Esophagus muscularis mucosa (tissue), 4 donors: ENCODE results near the gene AJM1. TPM values are rescaled to one million over a fixed set of nuclear protein-coding genes. Genes with fewer than 3 reads are reported as not detected.

Experiments
- DNase-seq: peaks from one replicate; pipeline ENCODE4 v3.0.0-alpha.2; 2017; ENCODE audit errors: extremely low spot score
- H3K27ac ChIP-seq, 4 donors: fragments of 200-600 bp; sonication (generic); replicated peaks in 1 of 4; 1 replicate in 3 of 4; 2 replicates in 1 of 4; pipeline ENCODE4 v1.5.1; 2016 to 2019; ENCODE audit warnings: mild to moderate bottlenecking in 1 of 4
- H3K27me3 ChIP-seq, 4 donors: fragments of 200-600 bp; sonication (generic); one replicate each; pipeline versions ENCODE4 v1.5.1 to v1.6.0; 2016 to 2019
- H3K36me3 ChIP-seq, 4 donors: fragments of 200-600 bp; sonication (generic); one replicate each; pipeline ENCODE4 v1.5.1; 2016 to 2019
- H3K4me1 ChIP-seq, 4 donors: fragments of 200-600 bp; sonication (generic); one replicate each; pipeline ENCODE4 v1.5.1; 2016 to 2019
- H3K4me3 ChIP-seq, 4 donors: fragments of 200-600 bp; sonication (generic); 1 replicate in 2 of 4; 2 replicates in 2 of 4; pipeline ENCODE4 v1.5.1; 2016 to 2019; ENCODE audit warnings: mild to moderate bottlenecking in 4 of 4, moderate library complexity in 1 of 4
- H3K9me3 ChIP-seq, 4 donors: fragments of 200-600 bp; sonication (generic); 1 replicate in 3 of 4; 2 replicates in 1 of 4; pipeline ENCODE4 v1.5.1; 2016 to 2019
- CTCF ChIP-seq, 3 experiments: fragments of 200-600 bp in 2 of 3; fragments of 450-650 bp in 1 of 3; sonication (generic) in 2 of 3; IDR thresholded peaks; one replicate each; pipeline ENCODE4 v1.5.1; 2017 to 2019; ENCODE audit warnings: antibody characterized with exemption in 3 of 3, mild to moderate bottlenecking in 2 of 3, moderate library complexity in 1 of 3
- EP300 ChIP-seq: sonication (generic); formaldehyde crosslinking; IDR thresholded peaks from one replicate; pipeline ENCODE4 v1.6.1; 2017; ENCODE audit warnings: antibody characterized with exemption
- POLR2A ChIP-seq: fragments of 450-650 bp; IDR thresholded peaks from one replicate; pipeline ENCODE4 v1.6.1; 2017; ENCODE audit warnings: antibody characterized with exemption, moderate library complexity, mild to moderate bottlenecking, low read depth
- POLR2AphosphoS5 ChIP-seq, 2 donors: sonication (generic); formaldehyde crosslinking; IDR thresholded peaks; one replicate each; pipeline ENCODE4 v1.6.1; 2017; ENCODE audit warnings: antibody characterized with exemption in 2 of 2
- WGBS: methylation state at CpG from one replicate; pipeline ENCODE4 v1.1.5; 2018; 5-methylcytosine and 5-hydroxymethylcytosine counted together
- intact Hi-C: fragments of 100-400 bp; cut with DNase I; formaldehyde crosslinking; loops from one replicate; pipeline ENCODE4 v1.15.1; 2023
- total RNA-seq, 4 donors: library from RNA; depleted of rRNA; stranded (reverse); fragments of >200 nt; gene quantifications; one replicate each; pipeline versions ENCODE4 v1.1.0 to v1.2.1, GENCODE V29; 2016

Gene AJM1
- total RNA-seq, 4 donors from 2014 or later = 3.3 to 14.0 (median 11.4) TPM

DNA sequence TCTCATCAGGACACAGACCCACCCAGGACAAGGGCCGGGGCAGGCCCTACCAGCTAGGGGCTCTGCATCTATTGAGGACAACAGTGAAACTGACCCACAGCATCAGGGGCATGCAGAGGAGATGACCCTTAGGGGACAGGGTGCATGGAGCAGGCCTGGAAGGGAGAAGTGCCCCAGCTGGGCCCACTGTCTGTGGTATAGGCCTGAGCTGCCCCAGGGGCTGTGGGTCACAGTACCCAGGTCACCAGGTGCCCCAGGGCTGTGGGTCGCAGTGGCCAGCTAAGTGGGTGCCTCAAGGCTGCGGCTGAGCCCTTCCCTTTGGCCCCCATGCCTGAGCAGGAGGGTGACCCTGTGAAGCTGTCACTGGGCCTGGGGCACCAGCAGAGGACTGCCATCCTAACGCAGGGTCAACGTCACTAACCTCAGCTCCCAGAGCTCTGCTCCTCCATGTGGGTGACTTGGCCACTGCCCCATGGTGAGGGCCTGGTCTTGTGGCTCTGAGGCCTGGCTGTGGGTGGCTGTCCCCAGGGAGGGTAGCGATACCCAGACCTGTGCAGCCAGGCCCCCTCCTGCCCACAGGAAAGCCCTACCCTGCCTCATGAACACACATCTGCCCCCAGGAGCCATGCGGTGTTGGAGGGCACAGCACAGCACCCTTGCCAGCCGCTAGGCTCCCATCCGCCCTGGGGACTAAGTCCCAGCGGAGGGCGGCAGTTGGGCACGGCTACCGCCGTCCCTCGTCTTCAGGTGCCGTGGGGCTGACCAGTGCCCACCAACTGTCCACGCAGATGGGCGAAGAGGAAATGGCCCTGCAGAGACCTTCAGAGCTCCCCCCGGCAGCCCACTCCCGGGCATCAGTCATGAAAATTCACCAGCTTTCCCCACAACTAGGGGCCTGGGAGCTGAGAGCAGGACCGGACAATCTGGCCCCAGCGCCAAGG is 18.9 kb downstream of the AJM1 start:
- peaks cover 26 to 42% (median 37%) of the 10 kb centered on the region in 4 donors for H3K36me3 ChIP-seq
- intact Hi-C loops = no loop called here
- TF ChIP-seq EP300 = no peak
- TF ChIP-seq CTCF (IDR thresholded peaks at IDR 0.05) = no peak
- no peak for TF ChIP-seq POLR2A
- TF ChIP-seq POLR2AphosphoS5 (IDR thresholded peaks at IDR 0.05) = no peak
- H3K27ac ChIP-seq = no peak overlapping the region
- H3K9me3 ChIP-seq = no peaks in the 10 kb centered on the region
- DNase-seq = no peak
- H3K27me3 ChIP-seq = no peaks in the 10 kb centered on the region
- H3K4me3 ChIP-seq = no peak overlapping the region
- WGBS = 84% methylated on average over 10 of the region's 22 CpGs
- peaks cover 29 to 49% (median 36%) of the 10 kb centered on the region in 4 donors for H3K4me1 ChIP-seq

GRCh38 chr9:136861874-136862457 is 19.7 kb downstream of the AJM1 start:
- H3K4me3 ChIP-seq = no peak overlapping the region
- H3K27ac ChIP-seq = no peak overlapping the region
- 87% methylated on average over 26 of the region's 26 CpGs for WGBS
- no peaks in the 10 kb centered on the region for H3K9me3 ChIP-seq
- no peak for DNase-seq
- intact Hi-C loops = no loop called here
- TF ChIP-seq EP300 = no peak
- TF ChIP-seq POLR2A = no peak
- TF ChIP-seq CTCF (IDR thresholded peaks at IDR 0.05) = no peak
- TF ChIP-seq POLR2AphosphoS5 (IDR thresholded peaks at IDR 0.05) = no peak
- peaks cover 31 to 53% (median 40%) of the 10 kb centered on the region in 4 donors for H3K4me1 ChIP-seq
- H3K27me3 ChIP-seq = no peaks in the 10 kb centered on the region
- H3K36me3 ChIP-seq = peaks cover 26 to 42% (median 36%) of the 10 kb centered on the region in 4 donors

GRCh38 chr9:136862849-136863622 is 20.8 kb downstream of the AJM1 start:
- H3K4me1 ChIP-seq = peaks cover 34 to 55% (median 43%) of the 10 kb centered on the region in 4 donors
- intact Hi-C loops = no loop called here
- DNase-seq = no peak

More at GRCh38 chr9:136862849-136863622, 20.8 kb downstream of the AJM1 start:
- Histone ChIP-seq H3K9me3 (no peaks in the 10 kb centered on the region), H3K4me3 (no peak overlapping the region), H3K27ac (no peak overlapping the region), H3K27me3 (no peaks in the 10 kb centered on the region), H3K36me3 (peaks cover 26 to 42% (median 36%) of the 10 kb centered on the region in 4 donors)
- TF ChIP-seq POLR2A (no peak), CTCF (IDR thresholded peaks at IDR 0.05) (no peak), EP300 (no peak), POLR2AphosphoS5 (IDR thresholded peaks at IDR 0.05) (no peak)
- WGBS = 90% methylated on average over 24 of the region's 31 CpGs
